GM10266 (cell line): ENCODE measurements around the gene MEIS2.

Experiments
- DNase-seq: peaks from one replicate; pipeline ENCODE4 v3.0.0; 2012; ENCODE audit errors: extremely low spot score
- CTCF ChIP-seq: IDR thresholded peaks from 2 replicates; pipeline ENCODE4 v1.5.1; 2012; ENCODE audit warnings: mild to moderate bottlenecking, low read depth; ENCODE audit not compliant: control insufficient read depth, insufficient read depth; ENCODE audit errors: missing control alignments

Gene MEIS2

GRCh38 chr15:37031198-37031597 is 69.2 kb downstream of the MEIS2 start:
- TF ChIP-seq CTCF: no peak

GRCh38 chr15:37028625-37029296 is 71.6 kb downstream of the MEIS2 start:
- no peak for DNase-seq
- no peak for TF ChIP-seq CTCF

More at GRCh38 chr15:37031198-37031597, 69.2 kb downstream of the MEIS2 start:
- no peak for DNase-seq

GRCh38 chr15:37020852-37021251 is 79.5 kb downstream of the MEIS2 start:
- no peak for DNase-seq
- no peak for TF ChIP-seq CTCF

DNA sequence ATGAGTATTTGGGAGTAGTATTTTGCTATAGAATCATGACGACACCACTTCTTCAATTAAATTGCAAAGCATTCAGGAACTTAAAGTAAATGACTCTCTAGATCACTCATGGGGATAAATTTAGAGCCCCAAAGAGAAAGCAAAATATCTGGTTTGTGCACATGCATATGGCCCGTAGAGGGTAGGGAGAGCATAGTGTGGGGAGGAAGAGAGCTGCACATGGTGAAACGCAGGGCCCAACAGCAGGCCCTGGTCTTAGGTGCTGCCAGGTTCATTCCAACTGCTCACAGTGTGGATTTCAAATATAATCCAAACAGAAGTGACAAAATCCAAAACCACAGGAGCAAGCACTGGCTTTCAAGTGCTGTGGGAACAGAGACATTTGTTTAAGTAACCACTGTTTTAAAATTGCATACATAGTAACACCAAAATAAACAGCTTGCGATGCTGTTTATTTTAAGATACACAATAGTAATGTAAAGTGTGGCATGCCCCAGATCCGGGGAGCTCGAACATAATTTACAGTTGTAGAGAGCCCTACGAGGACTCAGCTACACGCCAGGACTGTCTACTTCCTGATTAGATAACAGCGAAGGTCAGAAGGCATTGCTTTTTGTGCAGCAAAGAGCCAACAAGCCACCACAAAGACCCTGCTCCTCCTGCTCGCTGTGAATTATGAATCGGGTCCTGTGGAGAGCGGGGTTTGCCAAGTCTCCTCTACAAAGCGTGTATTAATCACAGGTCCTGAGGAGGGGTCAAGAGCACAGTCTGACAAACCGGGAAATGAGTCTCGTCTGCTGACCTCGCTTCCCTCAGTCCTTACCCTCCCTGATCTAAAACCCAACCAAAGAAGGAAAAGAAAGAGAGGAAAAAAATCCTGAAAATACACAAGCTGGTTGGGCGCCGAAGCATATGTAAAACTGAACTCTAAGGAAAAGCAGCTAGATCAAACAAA is 80.6 kb downstream of the MEIS2 start:
- DNase-seq: no peak
- TF ChIP-seq CTCF: no peak

GRCh38 chr15:37017031-37017625 is 83.2 kb downstream of the MEIS2 start:
- DNase-seq: no peak
- no peak for TF ChIP-seq CTCF

GRCh38 chr15:37016231-37016630 is 84.1 kb downstream of the MEIS2 start:
- TF ChIP-seq CTCF: no peak
- no peak for DNase-seq
